Lung (tissue), 12 donors: ENCODE data around the gene PALLD. TPM values are rescaled to one million over a fixed set of nuclear protein-coding genes. Genes with fewer than 3 reads are reported as not detected.

Source experiments
- ATAC-seq: fragments of 200-7000 bp; cut with Tn5 transposase; one replicate; pipeline ENCODE4 v1.9.1; 2020; ENCODE audit warnings: moderate number of reproducible peaks; ENCODE audit not compliant: insufficient read depth, low FRiP score
- DNase-seq, 3 donors: peaks; one replicate each; pipeline ENCODE4 v3.0.0-alpha.2; 2013 to 2017
- H3K27ac ChIP-seq, 2 donors: one replicate each; pipeline ENCODE4 v1.5.1; 2013; ENCODE audit warnings: mild to moderate bottlenecking in 2 of 2, moderate library complexity in 2 of 2, control low read depth in 1 of 2, inconsistent platforms in 1 of 2, low read depth in 1 of 2, low read length in 1 of 2
- H3K27me3 ChIP-seq, 3 donors: one replicate each; pipeline ENCODE4 v1.5.1; 2013; ENCODE audit warnings: low read length in 2 of 3; ENCODE audit not compliant: control insufficient read depth in 3 of 3, insufficient read depth in 3 of 3
- H3K36me3 ChIP-seq, 4 donors: one replicate each; pipeline ENCODE4 v1.5.1; 2013; ENCODE audit warnings: low read length in 4 of 4, mild to moderate bottlenecking in 1 of 4, moderate library complexity in 1 of 4; ENCODE audit not compliant: control insufficient read depth in 4 of 4, insufficient read depth in 4 of 4
- H3K4me1 ChIP-seq, 5 donors: one replicate each; pipeline ENCODE4 v1.5.1; 2013; ENCODE audit warnings: low read length in 5 of 5, mild to moderate bottlenecking in 2 of 5, moderate library complexity in 1 of 5; ENCODE audit not compliant: control insufficient read depth in 5 of 5, insufficient read depth in 5 of 5
- H3K4me3 ChIP-seq: one replicate; pipeline ENCODE4 v1.5.1; 2013; ENCODE audit warnings: mild to moderate bottlenecking, control low read depth, moderate library complexity
- H3K9ac ChIP-seq, 2 donors: one replicate each; pipeline ENCODE4 v1.5.1; 2013; ENCODE audit warnings: low read length in 2 of 2, control low read depth in 1 of 2; ENCODE audit not compliant: insufficient read depth in 1 of 2
- H3K9me3 ChIP-seq, 4 donors: one replicate each; pipeline ENCODE4 v1.5.1; 2013; ENCODE audit warnings: low read length in 3 of 4, mild to moderate bottlenecking in 1 of 4, moderate library complexity in 1 of 4; ENCODE audit not compliant: control insufficient read depth in 4 of 4, insufficient read depth in 3 of 4
- CTCF ChIP-seq: IDR thresholded peaks from 2 replicates; pipeline ENCODE4 v1.5.1; 2012; ENCODE audit warnings: mild to moderate bottlenecking; ENCODE audit errors: control extremely low read depth, extremely low read depth
- WGBS, 2 donors: extraction: QIAGEN DNeasy Blood & Tissue Kit; methylation state at CpG; one replicate each; pipeline ENCODE4 v1.1.7; 2013; 5-methylcytosine and 5-hydroxymethylcytosine counted together
- polyA plus RNA-seq, 2 donors: library from polyadenylated mRNA; stranded (reverse); fragments of 200-250 nt; gene quantifications; one replicate each; pipeline ENCODE4 v1.2.1, GENCODE V29; 2013
- total RNA-seq, 2 donors: library from RNA; depleted of rRNA in 1 of 2; stranded (reverse); fragments of >200 nt in 1 of 2; gene quantifications; one replicate each; pipeline ENCODE4 v1.2.1, GENCODE V29; 2014 to 2021
- donor health status: control.
- donor health status: control.
- donor health status: Bipolar disorder and iron deficiency.
- donor health status: healthy.
- donor health status: DM: yes; HTN: yes; CAD: no.

PALLD gene
- total and polyA plus RNA-seq, 4 donors: 20.7 to 139 (median 63.0) TPM

DNA sequence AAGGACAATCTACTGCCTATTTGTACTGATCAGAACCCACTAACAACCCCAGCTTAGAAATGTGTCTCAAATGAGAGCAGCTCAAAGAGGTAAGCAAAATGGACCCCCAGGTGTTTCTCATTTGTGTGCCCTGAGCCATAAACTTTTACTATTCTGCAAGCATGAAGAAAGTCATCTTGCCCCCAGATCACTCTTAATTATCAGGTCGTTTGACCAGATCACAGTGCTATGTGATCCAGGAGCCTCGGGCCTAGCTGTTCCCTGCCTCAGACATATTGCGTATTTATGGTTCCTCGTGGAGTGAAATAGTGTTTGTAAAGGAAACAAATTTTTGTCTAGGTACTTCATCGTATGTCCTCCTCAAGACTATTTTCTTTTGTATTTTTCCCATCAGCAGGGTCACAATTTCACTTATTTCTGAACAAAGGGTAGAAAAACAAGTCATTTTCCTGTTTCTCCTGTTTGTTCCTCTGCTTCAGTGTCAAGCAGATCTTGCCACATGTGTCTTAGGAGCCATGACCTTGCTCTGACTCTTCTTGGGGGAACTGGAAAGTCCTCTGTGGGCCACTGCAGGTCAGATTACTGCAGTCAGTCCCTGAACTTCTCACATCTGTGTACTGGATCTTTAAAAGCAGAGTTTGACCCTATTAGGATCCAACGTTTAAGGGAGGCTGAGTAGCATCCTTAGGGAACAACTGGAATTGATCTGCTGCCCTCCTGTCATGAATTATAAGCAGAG is 194.9 kb downstream of the PALLD start:
- Histone ChIP-seq H3K27ac (no peak overlapping the region), H3K4me3 (no peak overlapping the region), H3K9me3 (peaks cover 0 to 2% (median 0%) of the 10 kb centered on the region in 4 donors), H3K36me3 (no peaks in the 10 kb centered on the region), H3K4me1 (peaks cover 0 to 55% (median 6%) of the 10 kb centered on the region in 5 donors), H3K27me3 (no peaks in the 10 kb centered on the region), H3K9ac (no peak overlapping the region)
- WGBS, 2 donors: 81 to 86% methylated on average over 6 of the region's 6 CpGs
- DNase-seq: no peak
- no peak for ATAC-seq
- TF ChIP-seq CTCF: no peak

DNA sequence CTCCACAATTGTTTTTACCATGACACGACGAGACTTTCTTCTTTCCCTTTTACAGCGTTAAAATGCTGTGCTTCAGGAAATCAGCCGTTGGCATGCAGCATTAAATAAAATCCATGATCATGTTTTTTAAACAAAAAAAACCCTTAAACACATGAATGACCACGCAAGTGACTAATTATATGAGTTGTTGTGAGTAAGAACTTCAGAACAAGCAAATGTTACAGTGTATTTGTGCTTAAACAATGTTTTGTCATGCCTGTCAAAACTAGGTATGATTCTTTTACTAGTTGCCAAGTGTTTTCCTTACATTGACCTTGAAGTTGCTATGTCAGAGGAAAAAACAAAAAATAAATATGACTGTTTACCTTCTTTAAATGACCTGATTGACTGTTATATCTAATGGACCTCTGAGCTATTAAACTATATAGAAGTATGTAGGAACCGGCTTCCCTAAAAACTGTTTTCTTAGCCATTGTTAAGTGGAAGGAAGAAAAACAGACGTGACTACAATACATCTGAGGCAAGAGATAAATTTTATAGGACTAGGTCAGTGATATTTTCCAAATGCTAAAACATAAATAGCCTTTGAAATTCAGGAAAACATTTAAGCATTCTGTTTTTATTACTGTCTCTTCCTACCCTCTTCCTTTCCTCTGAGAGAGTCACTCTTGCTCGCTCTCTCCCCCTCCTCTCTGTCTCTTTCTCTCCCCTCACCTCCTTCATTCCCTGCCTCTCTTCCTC is 197.1 kb downstream of the PALLD start:
- peak in 1 of 3 donors; percentile 33 for DNase-seq
- no peaks in the 10 kb centered on the region for H3K9me3 ChIP-seq
- no peak for TF ChIP-seq CTCF
- H3K9ac ChIP-seq: no peak overlapping the region
- H3K27ac ChIP-seq: no peak overlapping the region
- H3K36me3 ChIP-seq: no peaks in the 10 kb centered on the region
- H3K27me3 ChIP-seq: no peaks in the 10 kb centered on the region
- no peak overlapping the region for H3K4me3 ChIP-seq
- WGBS, 2 donors: 41 to 50% methylated on average over 8 of the region's 8 CpGs
- peaks cover 0 to 57% (median 6%) of the 10 kb centered on the region in 5 donors for H3K4me1 ChIP-seq
- ATAC-seq: no peak

GRCh38 chr4:168694667-168695066 is 197.8 kb downstream of the PALLD start:
- H3K9me3 ChIP-seq: no peaks in the 10 kb centered on the region
- H3K4me3 ChIP-seq: no peak overlapping the region
- H3K36me3 ChIP-seq: no peaks in the 10 kb centered on the region
- no peak for TF ChIP-seq CTCF
- 81 to 83% methylated on average over 4 of the region's 4 CpGs for WGBS, 2 donors
- no peaks in the 10 kb centered on the region for H3K27me3 ChIP-seq
- peak overlapping the region in 1 of 2 donors; percentile 11 for H3K9ac ChIP-seq
- no peak for ATAC-seq
- peaks cover 0 to 57% (median 6%) of the 10 kb centered on the region in 5 donors for H3K4me1 ChIP-seq
- H3K27ac ChIP-seq: peak overlapping the region in 1 of 2 donors; percentile 2
- peak; percentile 42 to 90 (median 83) for DNase-seq
